Smooth muscle cell of trachea (primary cell): ENCODE measurements around the gene SYT2. TPM values are rescaled to one million over a fixed set of nuclear protein-coding genes. Genes with fewer than 3 reads are reported as not detected.

ENCODE experiments used
- total RNA-seq: library from RNA; depleted of rRNA; stranded (reverse); fragments of >200 nt; gene quantifications from 2 replicates; pipeline ENCODE4 v1.2.1, GENCODE V29; 2014

The SYT2 gene
- under 0.01 TPM in 1 of 2 replicates, not detected in the other for total RNA-seq

DNA sequence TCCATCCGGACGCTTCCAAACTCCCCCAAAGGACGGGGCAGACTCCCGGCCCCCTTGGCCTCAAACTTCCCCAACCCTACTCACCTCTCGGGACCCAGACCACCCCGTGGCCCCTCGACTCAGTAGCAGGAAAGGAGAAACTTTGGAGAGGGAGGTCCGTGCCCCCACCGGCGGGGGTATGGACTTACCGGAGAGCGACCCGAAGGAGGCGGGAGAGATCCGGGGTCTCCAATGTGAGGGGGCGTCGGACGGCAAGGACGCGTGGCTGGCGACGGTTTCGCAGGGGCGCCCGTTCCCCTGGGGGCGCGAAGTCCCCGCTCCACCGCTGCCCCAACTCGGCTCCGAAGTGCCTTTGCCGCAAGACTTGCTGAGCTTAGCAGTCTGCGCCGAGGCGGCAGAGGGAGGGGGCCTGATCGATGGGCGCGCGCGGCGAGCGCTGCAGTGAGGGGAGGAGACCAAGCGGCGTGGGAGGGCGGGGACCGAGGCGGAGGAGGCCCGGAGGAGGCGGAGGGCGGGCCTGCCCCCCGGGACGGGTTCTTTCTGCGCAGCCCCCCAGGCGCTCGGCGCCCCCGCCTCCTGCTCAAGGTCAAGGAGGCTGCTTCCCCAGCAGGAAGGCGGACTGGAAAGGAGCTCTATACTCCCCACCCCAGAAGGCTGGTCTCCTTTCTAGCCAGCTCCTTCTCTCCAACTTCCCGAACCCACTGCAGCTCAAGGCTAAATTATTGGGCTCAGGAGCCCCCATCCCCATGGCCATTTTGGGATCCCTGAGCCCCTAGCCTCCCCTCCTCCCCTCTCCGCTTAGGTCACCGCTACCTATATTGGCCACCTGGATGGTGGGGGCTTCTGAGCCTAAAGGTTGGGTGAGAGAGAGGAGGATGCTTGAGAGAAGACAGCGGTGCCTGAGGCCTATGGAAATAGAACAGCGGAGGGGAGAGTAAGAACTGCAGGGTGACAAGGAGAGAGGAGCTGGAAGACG is at the start of gene SYT2:
Gene SYT2 (minus strand): TSS at position 385 of the 976 bp plus-strand sequence. CDS start 104,682 bp downstream, outside the sequence.

Other genes with a start within 250 kb of the SYT2 start
- gene KDM5B, start 98.0 kb upstream of the SYT2 start, total RNA-seq, result 90.3 and 91.0 TPM in 2 replicates
- gene PCAT6, start 100.5 kb upstream of the SYT2 start, total RNA-seq, result 1.3 TPM in 1 of 2 replicates, not detected in the other
- gene RABIF, start 178.7 kb upstream of the SYT2 start, total RNA-seq, result 3.5 and 4.2 TPM in 2 replicates
- 45.1 and 47.0 TPM in 2 replicates for gene KLHL12, start 216.8 kb upstream of the SYT2 start, total RNA-seq
- gene ADIPOR1, start 247.9 kb upstream of the SYT2 start, total RNA-seq, result 71.6 and 101 TPM in 2 replicates